GM19324 (cell line): ENCODE data around the gene AIF1.

Experiments
- ATAC-seq: cut with Tn5 transposase; IDR thresholded peaks from one replicate; pipeline ENCODE4 v1.9.1; 2021; ENCODE audit warnings: mild to moderate bottlenecking, moderate library complexity; ENCODE audit not compliant: unreplicated experiment, low FRiP score

Gene AIF1

DNA sequence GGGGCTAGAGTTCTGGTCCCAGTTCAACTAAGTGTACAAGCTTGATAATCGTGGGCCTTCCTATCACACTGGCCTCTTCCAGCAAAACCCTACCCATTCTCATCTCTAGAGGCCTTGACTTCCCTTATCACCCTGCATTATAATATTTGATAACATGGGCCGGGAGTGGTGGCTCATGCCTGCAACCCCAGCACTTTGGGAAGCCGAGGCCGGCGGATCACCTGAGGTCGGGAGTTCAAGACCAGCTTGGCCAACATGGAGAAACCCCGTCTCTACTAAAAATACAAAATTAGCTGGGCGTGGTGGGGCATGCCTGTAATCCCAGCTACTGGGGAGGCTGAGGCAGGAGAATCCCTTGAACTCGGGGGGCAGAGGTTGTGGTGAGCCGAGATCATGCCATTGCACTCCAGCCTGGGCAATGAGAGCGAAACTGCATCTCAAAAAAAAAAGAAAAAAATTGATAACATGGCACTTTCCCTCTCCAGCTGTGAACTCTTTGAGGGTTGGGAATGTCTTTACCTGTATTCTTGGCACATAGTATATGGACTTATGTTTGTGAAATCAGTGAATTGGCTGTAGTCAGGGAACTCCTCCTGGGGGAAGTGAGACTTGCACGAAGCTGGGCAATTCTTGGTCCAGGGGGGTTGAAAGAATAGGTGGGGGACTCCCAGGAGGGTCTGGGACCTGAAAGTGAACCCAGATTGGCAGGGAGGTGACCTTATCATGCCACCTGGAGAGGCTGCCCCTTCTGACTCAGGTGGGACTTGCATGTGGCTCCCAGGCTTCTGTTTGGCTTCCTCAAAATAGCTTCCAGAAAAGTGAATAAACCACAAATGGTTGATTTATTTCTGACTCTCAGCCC lies 46.5 kb downstream of the AIF1 start:
- no peak for ATAC-seq

DNA sequence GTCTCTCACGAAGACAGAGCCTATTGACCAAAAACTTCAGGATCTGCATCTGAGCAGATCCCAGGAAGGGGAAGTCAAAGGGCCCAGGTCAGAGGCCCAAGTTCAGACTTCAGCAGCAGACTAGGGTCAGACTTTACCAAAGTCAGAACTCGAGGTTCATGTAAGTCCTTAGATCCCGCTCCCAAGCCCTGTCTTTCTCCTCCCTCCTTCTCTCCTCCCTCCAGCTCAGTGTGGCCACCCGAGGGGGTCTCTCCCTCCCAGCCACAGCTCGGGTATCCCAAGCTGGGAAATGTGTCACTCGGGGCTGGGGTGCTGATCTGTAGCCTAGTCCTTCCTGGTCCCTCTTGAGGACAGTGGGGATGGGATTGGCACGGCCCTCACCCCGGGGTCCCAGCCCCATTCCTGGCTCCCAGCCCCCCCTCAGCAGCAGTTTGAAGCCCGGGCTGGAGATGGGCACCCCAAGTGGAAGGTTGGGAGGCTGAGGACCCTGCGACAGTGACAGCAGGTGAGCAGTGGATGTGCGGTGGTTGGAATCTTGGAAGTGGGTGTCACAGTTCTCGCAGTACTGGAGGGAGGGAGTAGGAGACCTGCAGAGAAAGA lies 47.2 kb downstream of the AIF1 start:
- no peak for ATAC-seq

DNA sequence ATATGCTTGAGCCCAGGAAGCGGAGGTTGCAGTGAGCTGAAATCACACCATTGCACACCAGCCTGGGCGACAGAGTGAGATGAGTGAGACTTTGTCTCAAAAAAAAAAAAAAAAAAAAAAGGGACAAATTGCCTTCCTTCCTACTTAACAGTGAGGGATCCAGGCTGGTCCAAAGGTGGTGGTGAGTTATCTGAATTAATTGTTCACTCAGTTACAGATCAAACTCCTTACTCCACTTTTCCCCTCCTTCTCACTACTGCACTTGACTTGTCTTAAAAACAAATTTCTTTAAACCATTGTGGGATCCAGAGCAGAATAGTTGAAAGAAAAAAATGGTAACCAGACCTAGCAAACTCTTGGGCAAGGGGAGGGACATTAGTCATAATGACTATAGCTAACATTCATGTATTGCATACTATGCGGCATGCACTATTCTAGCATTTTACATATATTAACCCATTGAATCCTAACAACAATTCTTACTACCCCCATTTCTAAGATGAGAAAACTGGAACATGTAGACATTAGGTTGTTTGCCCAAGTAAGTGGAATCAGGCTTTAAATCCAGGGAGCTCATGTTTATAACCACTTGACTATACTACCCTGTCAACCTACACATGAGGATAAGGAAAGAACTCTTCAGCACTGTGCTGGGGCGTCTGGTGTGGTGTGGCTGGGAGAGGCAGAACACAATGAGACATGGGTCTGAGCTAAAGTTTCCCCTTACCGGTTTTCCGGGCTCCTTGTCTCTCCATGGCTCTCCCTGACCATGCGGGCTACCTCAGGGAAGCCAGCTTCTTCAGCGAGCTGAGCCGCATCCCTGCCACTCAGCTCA lies 48.3 kb downstream of the AIF1 start:
- no peak for ATAC-seq

DNA sequence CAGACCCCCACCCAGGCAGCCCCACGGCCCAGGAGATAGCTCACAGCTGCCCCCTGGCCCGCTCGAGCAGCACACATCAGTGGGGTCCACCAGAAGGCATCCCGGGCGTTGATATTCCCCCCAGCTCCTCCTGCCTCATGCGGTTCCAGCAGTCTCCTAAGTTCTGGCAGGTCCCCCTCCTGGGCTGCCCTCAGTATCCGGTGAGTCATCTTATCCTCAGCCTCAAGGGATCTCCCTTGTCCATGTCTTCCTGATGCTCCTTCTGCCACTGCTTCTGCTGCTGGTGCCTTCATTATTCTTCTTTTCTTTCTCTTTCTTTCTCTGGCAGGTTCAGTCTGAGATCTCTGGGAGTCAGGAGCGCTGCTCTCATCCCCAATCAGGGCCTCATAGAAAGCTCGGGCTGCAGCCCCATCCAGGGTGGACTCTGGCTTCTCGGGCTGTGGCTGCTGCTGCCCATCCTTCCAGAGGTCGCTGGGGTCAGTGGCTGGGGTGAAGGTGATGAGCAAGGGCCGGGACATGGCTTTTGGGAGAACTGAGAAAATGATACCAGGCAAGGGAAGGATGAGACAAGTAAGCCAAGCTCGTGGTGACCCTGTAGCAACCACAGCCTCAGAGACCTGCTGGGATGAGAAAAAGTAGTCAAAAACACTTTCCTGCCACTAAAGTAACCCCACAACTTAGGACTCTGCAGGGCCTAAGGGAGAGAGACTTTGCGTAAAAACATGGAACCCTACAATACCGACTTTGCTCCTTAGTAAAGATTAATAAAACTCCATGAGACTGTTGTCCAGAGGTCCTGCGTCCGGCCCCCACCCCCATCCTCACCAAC lies 49.1 kb downstream of the AIF1 start:
- ATAC-seq: no peak

DNA sequence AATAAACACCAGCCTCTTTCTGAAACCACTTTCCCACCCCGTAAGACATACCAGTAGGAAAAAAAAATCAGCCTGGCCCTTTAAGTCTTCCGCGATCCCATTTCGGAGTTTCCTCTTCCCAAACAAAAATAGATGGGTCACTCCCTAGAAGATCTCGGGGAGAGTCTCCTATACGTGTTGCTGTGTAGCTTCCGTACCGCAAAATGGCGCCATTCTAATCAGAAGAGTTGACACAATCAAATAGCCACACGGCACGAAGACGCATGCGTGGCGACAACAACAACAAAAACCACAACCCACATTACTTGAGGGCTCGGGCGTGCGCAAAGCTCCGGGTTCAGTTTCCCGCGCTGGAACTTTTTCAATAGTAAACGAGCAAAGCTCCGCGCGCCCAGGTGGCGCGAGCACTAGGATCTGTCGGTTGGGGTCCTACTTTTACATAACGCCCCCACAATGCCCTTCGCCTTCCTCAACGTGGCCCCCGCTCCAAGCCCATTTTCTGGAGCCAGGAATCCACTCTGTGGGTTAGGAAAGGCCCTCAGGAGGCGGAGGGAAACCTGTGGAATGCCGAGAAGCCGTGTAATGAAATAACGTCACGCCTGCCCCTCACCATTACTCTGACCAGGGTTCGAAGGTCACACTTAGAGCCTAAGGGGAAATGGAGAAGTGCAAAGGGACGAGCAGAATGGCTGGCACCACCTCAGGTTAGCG lies 49.9 kb downstream of the AIF1 start, which contains the start of gene GPANK1:
TSS of gene GPANK1 (minus strand) at position 208 of the 711 bp plus-strand sequence. CDS start 519 bp downstream, outside the sequence.
- peak; percentile 28 for ATAC-seq

DNA sequence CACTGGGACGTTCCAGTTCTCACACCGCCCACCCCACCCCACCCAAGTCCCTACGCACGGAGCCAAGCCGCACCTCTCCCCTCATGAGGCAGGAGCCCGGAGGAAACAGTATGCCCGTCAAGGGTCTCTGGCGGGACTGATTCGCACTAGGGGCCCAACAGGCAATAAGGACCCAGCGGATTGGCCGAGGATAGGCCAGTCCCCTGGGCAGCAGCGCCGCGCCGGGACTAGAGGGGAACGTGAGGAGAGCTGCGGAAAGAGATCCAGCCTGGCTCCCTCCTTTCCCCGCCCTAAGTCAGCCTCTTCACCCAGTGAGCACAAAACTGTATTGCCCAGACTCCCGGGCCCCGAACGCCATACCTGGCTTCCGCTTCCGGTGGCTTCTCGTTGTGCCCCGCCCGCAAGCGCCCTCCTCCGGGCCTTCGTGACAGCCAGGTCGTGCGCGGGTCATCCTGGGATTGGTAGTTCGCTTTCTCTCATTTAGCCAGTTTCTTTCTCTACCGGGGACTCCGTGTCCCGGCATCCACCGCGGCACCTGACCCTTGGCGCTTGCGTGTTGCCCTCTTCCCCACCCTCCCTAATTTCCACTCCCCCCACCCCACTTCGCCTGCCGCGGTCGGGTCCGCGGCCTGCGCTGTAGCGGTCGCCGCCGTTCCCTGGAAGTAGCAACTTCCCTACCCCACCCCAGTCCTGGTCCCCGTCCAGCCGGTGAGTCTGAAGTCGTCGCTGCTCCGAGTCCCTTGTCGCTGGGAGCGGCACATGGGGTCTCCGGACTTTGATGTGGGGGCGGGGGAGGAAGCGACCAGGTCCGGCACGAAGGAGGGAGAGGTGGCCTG lies 50.7 kb downstream of the AIF1 start, which contains the start of gene CSNK2B:
TSS of gene CSNK2B (plus strand) at position 580 of the 836 bp plus-strand sequence. CDS start 752 bp downstream, outside the sequence.
- ATAC-seq: peak; percentile 85

DNA sequence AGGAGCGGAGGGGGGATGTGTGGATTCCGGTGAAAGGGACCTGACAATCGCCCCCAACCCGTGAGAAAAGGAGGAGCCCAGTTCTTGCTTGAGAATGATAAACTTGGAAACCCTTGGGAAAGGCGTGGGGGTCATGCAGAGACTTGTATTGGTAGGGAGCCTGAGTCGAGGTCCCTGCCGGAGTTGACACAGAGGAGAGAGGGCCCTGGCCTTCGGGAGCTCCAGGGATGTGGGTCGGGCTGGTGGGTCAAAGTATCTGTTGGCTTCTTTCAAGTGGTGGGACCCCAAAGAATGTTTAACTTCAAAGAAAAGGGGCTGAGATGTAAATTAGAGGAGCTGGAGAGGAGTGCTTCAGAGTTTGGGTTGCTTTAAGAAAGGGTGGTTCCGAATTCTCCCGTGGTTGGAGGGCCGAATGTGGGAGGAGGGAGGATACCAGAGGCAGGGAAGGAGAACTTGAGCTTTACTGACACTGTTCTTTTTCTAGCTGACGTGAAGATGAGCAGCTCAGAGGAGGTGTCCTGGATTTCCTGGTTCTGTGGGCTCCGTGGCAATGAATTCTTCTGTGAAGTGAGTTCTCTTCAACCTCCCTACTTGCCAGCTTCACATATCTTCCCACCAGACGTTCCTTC lies 51.4 kb downstream of the AIF1 start:
- no peak for ATAC-seq
